Stimulated activated effector memory CD8-positive, alpha-beta T cell treated with anti-CD3 and anti-CD28 coated beads, Interleukin-12 subunit alpha, Interleukin-12 subunit beta, amount 100 ng/mL, for 72 hours (primary cell): Measurements from ENCODE around the gene SCYL3.
"Not testable (repeated sequence)": the region's sequence is repeated elsewhere in the genome, so short reads cannot be mapped to it uniquely, and the experiment has no call there.

Experiments
- ATAC-seq: fragments of 150-1000 bp; cut with Tn5 transposase; 2 replicates; pipeline ENCODE4 v1.10.0; 2021
- DNase-seq, 2 donors: peaks; one replicate each; pipeline ENCODE4 v3.0.0; 2021 to 2022; ENCODE audit warnings: low spot score in 2 of 2
- H3K27ac Mint-ChIP-seq: one replicate; pipeline ENCODE4 v1.8.0; 2022; ENCODE audit warnings: mild to moderate bottlenecking, mixed read lengths
- H3K36me3 Mint-ChIP-seq: one replicate; pipeline ENCODE4 v1.8.0; 2022; ENCODE audit warnings: mild to moderate bottlenecking, mixed read lengths
- H3K4me1 Mint-ChIP-seq: one replicate; pipeline ENCODE4 v1.8.0; 2022; ENCODE audit warnings: mixed read lengths
- H3K4me3 Mint-ChIP-seq: one replicate; pipeline ENCODE4 v1.8.0; 2022; ENCODE audit warnings: mild to moderate bottlenecking, mixed read lengths
- H3K9me3 Mint-ChIP-seq: one replicate; pipeline ENCODE4 v1.8.0; 2022; ENCODE audit warnings: mixed read lengths

The SCYL3 gene

GRCh38 chr1:169867012-169867675 is 26.6 kb downstream of the SCYL3 start:
- no peak for ATAC-seq
- Mint-ChIP-seq H3K9me3 (no peaks in the 10 kb centered on the region), H3K27ac (peak overlapping the region; percentile 78), H3K4me3 (no peak overlapping the region), H3K4me1 (no peaks in the 10 kb centered on the region), H3K36me3 (peaks cover 100% of the 10 kb centered on the region)
- DNase-seq = no peak

DNA sequence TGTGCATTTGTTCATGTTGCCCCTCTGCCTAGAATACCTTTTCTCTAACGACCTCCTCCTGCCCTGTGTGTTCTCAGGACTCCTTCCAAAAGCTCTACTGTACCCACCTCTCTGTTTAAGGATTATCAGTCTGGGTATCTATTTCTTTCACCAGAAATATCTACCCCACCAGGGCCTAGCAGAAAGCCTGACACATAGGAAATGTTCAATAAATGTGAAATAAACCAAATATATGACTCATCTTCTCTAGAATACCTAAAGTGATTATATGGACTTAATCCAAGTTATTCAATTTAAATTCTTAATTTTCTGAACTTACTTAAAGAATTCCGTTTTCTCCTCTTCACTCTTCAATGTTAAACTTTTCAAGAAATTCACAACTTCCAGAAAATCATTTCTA is 27.1 kb downstream of the SCYL3 start:
- ATAC-seq (no peak), DNase-seq (no peak)
- Mint-ChIP-seq H3K4me1 (no peaks in the 10 kb centered on the region), H3K27ac (peak overlapping the region; percentile 78), H3K9me3 (no peaks in the 10 kb centered on the region), H3K4me3 (no peak overlapping the region), H3K36me3 (peaks cover 100% of the 10 kb centered on the region)

GRCh38 chr1:169864531-169864930 is 29.2 kb downstream of the SCYL3 start:
- not testable (repeated sequence) for H3K4me3 Mint-ChIP-seq, DNase-seq, H3K9me3 Mint-ChIP-seq, ATAC-seq, H3K27ac Mint-ChIP-seq, H3K4me1 Mint-ChIP-seq
- peaks cover 98% of the 10 kb centered on the region for H3K36me3 Mint-ChIP-seq

DNA sequence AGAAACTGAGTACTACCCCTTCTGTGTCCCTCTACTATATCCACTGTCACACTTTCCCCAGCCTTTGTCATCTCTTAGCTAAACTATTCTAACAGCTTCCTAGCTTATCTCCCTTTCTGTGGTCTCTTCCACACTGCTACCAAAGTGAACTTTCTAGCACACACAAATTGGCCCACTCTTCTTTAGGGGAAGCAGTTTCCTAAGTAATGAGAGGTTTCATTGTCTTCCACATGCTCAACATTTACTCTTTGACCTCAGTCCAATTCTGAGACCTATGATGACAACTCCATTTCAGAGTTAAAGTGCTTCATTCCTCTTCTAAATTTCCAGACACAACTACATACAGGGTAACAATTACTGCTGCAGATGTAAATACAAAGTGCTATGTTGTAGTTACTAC is 32.9 kb downstream of the SCYL3 start:
- Mint-ChIP-seq H3K27ac (peak overlapping the region; percentile 2), H3K4me3 (no peak overlapping the region), H3K4me1 (peaks cover 5% of the 10 kb centered on the region), H3K9me3 (no peaks in the 10 kb centered on the region), H3K36me3 (peaks cover 93% of the 10 kb centered on the region)
- DNase-seq = no peak
- no peak for ATAC-seq

GRCh38 chr1:169860187-169860586 is 33.5 kb downstream of the SCYL3 start:
- peaks cover 5% of the 10 kb centered on the region for H3K4me1 Mint-ChIP-seq
- no peak for ATAC-seq

GRCh38 chr1:169859001-169859400 is 34.7 kb downstream of the SCYL3 start:
- no peak for ATAC-seq
- H3K4me3 Mint-ChIP-seq = no peak overlapping the region
- peaks cover 93% of the 10 kb centered on the region for H3K36me3 Mint-ChIP-seq
- H3K9me3 Mint-ChIP-seq = no peaks in the 10 kb centered on the region
- peak overlapping the region; percentile 42 for H3K27ac Mint-ChIP-seq
- no peak for DNase-seq
- peaks cover 5% of the 10 kb centered on the region for H3K4me1 Mint-ChIP-seq

More at GRCh38 chr1:169860187-169860586, 33.5 kb downstream of the SCYL3 start:
- DNase-seq = no peak
- Mint-ChIP-seq H3K36me3 (peaks cover 93% of the 10 kb centered on the region), H3K27ac (peak overlapping the region; percentile 2), H3K4me3 (no peak overlapping the region), H3K9me3 (no peaks in the 10 kb centered on the region)

DNA sequence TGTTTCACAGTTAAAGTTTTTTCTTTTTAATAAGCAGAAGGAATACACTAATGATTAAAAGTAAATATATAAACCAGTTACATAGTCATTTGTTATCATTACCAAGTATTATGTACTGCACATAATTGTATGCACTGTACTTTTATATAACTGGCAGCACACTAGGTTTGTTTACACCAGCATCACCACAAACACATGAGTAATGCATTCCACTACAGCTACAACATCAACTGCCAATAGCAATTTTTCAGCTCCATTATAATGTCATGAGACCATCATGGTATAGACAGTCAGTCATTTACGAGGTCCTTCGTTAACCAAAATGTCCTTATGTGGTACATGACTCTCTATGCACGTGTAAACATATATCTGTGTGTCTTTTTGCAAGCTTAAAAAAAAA is 35.2 kb downstream of the SCYL3 start:
- H3K4me3 Mint-ChIP-seq = no peak overlapping the region
- H3K9me3 Mint-ChIP-seq = no peaks in the 10 kb centered on the region
- H3K4me1 Mint-ChIP-seq = peaks cover 5% of the 10 kb centered on the region
- peaks cover 93% of the 10 kb centered on the region for H3K36me3 Mint-ChIP-seq
- ATAC-seq (no peak), DNase-seq (no peak)
- H3K27ac Mint-ChIP-seq = no peak overlapping the region

DNA sequence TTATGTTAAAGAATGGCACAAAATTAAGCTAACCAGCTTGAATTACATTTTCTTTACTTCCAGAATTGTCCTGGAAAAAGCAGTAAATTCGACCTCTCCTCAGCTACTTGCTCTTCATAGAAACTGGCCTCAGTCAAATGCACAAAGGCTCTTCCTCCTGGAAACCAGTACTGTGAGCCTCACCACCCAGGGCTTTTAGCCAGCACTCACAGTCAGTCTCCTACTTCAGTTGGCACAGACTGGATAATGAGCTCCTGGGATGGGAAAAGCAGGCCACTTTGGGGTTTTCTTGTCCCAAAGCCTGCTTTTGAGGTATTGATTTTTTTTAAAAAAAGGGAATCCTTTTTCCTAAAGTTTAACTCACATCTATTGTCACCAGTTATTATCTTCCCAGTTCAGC is 40.4 kb downstream of the SCYL3 start:
- Mint-ChIP-seq H3K36me3 (peaks cover 92% of the 10 kb centered on the region), H3K4me3 (no peak overlapping the region), H3K27ac (peak overlapping the region; percentile 11), H3K9me3 (no peaks in the 10 kb centered on the region), H3K4me1 (peaks cover 5% of the 10 kb centered on the region)
- DNase-seq (no peak), ATAC-seq (no peak)

DNA sequence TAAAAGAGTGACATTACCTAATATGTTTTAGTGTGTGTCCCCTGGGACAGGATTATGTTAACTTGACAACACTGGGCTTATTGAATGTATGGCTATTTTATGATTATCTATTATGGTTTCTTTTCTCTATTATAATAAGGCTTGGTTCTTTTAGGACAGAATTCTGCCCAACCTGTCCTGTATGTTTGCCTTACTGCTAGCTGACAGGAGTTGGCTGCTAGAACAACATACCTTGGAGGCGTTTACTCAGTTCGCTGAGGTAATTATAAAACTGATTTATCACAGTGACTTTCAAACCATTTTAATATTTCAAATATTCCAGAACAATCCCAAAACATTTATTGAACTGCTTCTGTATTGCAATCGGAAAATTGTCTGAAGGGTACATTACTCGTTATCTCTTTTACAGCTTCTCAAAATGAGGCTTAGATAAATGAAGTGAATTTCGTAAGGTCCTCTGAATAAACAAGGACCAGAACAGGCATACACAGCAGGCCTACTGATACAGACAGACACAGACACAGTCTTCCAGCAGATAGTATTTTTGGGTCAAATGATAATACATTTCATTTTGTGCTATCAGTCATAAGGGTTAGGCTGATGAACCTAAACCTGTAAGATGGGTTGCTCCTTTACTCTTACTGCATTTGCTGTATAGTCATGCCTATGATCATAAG is 44.2 kb downstream of the SCYL3 start:
- no peak overlapping the region for H3K4me3 Mint-ChIP-seq
- no peaks in the 10 kb centered on the region for H3K4me1 Mint-ChIP-seq
- no peak for DNase-seq
- H3K36me3 Mint-ChIP-seq = peaks cover 96% of the 10 kb centered on the region
- H3K9me3 Mint-ChIP-seq = no peaks in the 10 kb centered on the region
- no peak for ATAC-seq
- no peak overlapping the region for H3K27ac Mint-ChIP-seq

DNA sequence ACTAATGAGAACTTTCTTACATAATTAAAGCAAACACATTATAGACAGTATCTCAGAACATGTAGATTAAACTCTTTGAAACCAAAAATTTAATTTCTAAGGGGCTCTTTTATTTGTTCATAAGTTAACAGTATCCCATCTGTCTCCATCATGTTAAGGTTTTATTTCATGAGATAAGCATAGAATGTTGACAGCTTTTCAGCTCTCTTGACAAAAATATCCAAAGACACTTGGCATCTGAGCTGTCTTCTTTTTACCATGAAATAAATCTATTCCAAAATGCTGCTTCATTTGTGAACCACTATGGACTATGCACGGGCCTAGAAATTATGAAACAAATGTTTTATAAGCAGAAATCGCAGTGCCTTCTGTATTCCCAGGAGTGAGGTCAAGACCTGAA is 45.2 kb downstream of the SCYL3 start:
- ATAC-seq = no peak
- DNase-seq = no peak
- H3K9me3 Mint-ChIP-seq = no peaks in the 10 kb centered on the region
- no peaks in the 10 kb centered on the region for H3K4me1 Mint-ChIP-seq
- no peak overlapping the region for H3K4me3 Mint-ChIP-seq
- H3K27ac Mint-ChIP-seq = no peak overlapping the region
- peaks cover 96% of the 10 kb centered on the region for H3K36me3 Mint-ChIP-seq

- Mint-ChIP-seq H3K4me3 (no peak overlapping the region), H3K36me3 (peaks cover 94% of the 10 kb centered on the region), H3K4me1 (no peaks in the 10 kb centered on the region), H3K9me3 (peaks cover 6% of the 10 kb centered on the region), H3K27ac (no peak overlapping the region)
- DNase-seq = no peak
- no peak for ATAC-seq
Measured at GRCh38 chr1:169844941-169845608, 48.6 kb downstream of the SCYL3 start.

DNA sequence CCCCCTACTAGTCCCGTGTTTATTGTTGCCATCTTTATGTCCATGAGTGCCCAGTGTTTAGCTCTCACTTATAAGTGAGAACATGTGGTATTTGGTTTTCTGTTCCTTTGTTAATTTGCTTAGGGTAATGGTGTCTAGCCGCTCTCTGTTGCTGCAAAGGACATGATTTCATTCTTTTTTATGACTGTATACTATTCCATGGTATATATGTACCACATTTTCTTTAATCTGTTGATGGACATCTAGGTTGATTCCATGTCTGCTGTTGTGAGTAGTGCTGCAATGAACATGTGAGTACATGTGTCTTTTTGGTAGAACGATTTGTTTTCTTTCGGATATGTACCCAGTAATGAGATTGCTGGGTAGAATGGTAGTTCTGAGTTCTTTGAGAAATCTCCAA is 54.8 kb downstream of the SCYL3 start:
- Mint-ChIP-seq H3K4me3 (no peak overlapping the region), H3K9me3 (peaks cover 16% of the 10 kb centered on the region), H3K27ac (no peak overlapping the region), H3K4me1 (no peaks in the 10 kb centered on the region), H3K36me3 (peaks cover 69% of the 10 kb centered on the region)
- DNase-seq (no peak), ATAC-seq (no peak)

GRCh38 chr1:169836198-169836597 is 57.5 kb downstream of the SCYL3 start:
- Mint-ChIP-seq H3K36me3 (peaks cover 62% of the 10 kb centered on the region), H3K4me1 (no peaks in the 10 kb centered on the region), H3K27ac (no peak overlapping the region), H3K4me3 (no peak overlapping the region), H3K9me3 (peaks cover 16% of the 10 kb centered on the region)
- DNase-seq = no peak
- ATAC-seq = no peak

DNA sequence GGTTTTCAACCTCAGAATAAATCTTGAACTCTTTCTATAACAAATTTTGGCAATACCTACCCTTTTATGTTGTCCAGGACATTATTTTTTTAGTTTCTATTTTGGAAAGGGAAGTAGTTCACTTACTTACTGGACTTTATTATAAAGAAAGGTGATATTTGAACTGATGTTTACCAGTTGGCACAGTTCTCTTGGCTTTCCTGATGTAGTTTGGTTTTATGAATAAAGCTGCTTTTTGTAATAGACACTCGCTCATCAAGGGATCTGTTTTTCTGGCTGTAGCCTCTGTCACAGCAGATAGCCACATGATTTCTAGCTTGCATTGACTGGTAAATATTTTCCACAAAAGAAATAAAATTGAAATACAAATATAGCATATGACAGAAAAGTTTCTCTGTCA is 58.0 kb downstream of the SCYL3 start:
- Mint-ChIP-seq H3K4me1 (no peaks in the 10 kb centered on the region), H3K27ac (no peak overlapping the region), H3K9me3 (peaks cover 13% of the 10 kb centered on the region), H3K4me3 (no peak overlapping the region), H3K36me3 (peaks cover 62% of the 10 kb centered on the region)
- ATAC-seq (no peak), DNase-seq (no peak)

- H3K9me3 Mint-ChIP-seq = peaks cover 8% of the 10 kb centered on the region
- no peaks in the 10 kb centered on the region for H3K4me1 Mint-ChIP-seq
- H3K27ac Mint-ChIP-seq = no peak overlapping the region
Measured at GRCh38 chr1:169834869-169835268, 58.8 kb downstream of the SCYL3 start.

More at GRCh38 chr1:169834869-169835268, 58.8 kb downstream of the SCYL3 start:
- DNase-seq (no peak), ATAC-seq (no peak)
- H3K4me3 Mint-ChIP-seq = no peak overlapping the region
- H3K36me3 Mint-ChIP-seq = peaks cover 60% of the 10 kb centered on the region
